Measurements from ENCODE around the gene RHBDL1.
"Not testable (repeated sequence)": the region's sequence is repeated elsewhere in the genome, so short reads cannot be mapped to it uniquely, and the experiment has no call there.

RHBDL1 gene

GRCh38 chr16:687499-687898 is 12.0 kb downstream of the RHBDL1 start:
- DNase-seq = no peak

DNA sequence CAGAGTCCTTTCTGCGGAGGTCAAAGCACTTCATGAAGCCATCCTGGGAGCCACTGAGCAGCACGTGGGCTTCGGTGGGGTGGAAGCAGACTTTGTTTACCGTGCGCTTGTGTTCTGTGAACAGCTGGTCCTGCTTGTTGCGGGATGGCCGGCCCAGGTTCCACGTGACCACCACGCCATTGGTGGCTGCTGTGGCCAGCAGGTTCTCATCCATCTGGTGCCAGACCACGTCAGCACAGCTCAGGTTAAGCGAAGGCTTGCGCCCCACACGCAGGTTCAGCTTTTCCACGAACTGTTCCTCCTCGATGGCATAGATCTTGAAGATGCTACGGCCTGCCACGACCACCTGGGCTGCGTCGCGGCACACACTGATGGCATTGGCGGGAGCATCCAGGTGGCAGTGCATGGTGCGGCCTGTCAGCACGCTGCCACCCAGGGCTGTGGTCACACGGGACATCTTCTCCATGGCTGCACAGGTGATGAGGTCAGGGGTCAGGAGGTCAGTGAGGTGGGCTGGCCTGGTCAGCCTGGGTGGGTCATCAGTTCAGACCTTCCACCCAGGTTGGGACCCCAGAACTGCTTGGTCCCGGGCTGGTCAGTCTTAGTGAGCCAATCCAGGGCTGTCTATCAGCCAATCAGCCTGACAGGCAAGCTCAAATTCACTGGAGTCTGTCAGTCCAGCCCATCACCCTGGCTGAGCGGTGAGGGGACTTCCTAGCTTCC is 13.9 kb downstream of the RHBDL1 start:
- DNase-seq = no peak

- DNase-seq = not testable (repeated sequence)
Measured at GRCh38 chr16:691242-691641, 15.8 kb downstream of the RHBDL1 start.

DNA sequence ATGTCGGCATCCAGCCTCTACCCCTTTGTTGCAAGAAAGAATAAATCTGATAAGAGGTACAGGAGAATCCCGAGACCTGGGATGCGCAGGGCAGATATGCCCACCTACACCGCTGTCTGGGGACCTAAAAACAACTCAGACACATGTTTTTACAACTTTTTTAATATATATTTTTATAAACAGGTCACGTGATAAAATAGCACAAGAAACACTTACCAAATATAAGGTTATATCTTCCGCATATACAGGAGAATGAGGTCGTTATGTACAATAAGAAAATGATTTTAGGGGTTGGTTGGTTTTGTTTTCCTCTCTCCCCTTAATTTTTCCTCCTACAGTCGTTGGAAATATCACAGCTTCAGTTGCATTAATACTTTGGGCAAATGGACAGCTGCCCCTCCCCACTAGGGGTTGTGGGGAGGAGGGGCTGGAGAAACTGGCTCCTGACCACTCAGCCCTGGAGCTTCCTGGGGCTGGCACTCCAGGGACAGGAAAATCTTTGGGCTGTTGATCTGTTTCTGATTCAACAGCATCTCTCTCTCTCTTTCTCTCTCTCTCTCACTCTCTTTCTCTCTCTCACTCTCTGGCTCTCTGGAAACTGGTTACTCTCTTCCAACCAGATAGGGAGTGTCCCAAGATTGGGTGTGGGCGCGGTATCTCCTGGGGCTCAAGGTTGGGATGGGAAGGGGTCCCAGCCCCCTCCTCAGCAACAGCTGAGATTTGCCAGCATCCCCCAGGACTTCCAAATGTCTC is 17.1 kb downstream of the RHBDL1 start:
- DNase-seq = no peak

DNA sequence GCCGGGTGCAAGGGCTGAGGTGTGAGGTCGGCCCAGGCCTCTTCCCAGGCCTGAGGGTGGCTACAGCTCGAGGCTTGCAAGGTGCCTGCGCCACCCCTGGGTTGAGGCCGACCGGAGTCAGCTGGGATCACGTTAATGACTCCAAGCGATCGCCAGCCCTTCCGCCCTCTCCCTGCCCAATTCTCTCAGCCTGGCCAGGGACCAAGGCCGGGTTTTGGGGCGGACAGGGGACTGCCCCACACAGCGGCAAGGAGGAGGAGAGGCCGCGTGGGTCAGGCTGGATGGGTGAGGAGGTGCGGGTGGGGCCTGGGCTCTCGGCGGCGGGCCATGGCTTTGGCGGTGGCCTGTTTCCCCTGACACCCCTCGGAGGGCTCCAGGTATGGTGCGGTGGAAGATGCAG is 17.9 kb downstream of the RHBDL1 start:
- DNase-seq = no peak

- DNase-seq = no peak
Measured at GRCh38 chr16:693766-694165, 18.3 kb downstream of the RHBDL1 start.

DNA sequence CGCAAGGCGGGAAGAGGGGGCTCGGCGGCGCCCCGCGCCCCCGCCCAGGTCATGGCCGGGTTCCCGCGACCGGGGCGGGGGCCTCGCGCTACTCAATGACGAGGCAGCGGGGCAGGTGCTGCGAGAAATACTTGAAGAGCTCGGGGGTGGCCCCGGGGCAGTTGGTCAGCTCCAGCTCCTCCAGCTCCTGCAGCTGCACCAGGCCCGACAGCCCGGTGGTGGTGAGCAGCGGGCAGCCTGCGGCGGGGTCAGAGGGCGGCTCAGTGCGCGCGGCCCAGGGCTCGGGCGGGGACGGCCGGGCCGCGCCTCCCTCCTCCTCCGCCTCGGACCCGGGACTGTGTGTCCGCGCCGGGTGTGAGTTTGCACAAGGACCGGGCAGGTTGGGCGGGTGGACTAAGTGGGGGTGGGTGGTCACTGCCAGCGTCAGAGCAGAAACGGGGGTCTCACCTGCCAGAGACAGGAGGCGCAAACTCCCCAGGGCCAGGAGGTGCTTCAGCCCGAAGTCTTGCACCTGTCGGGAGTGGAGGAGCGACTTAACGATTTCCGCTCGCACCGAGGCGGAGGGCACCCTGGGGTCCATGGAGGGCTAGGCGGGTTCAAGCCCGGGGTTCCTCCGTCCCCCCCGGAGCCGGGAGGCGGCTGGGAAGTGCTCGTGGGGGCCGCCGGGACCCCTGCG is 18.9 kb downstream of the RHBDL1 start:
- DNase-seq = peak; percentile 33

- no peak for DNase-seq
Measured at GRCh38 chr16:694863-695354, 19.4 kb downstream of the RHBDL1 start.

- peak; percentile 82 for DNase-seq
Measured at GRCh38 chr16:695355-696089, 20.1 kb downstream of the RHBDL1 start.

DNA sequence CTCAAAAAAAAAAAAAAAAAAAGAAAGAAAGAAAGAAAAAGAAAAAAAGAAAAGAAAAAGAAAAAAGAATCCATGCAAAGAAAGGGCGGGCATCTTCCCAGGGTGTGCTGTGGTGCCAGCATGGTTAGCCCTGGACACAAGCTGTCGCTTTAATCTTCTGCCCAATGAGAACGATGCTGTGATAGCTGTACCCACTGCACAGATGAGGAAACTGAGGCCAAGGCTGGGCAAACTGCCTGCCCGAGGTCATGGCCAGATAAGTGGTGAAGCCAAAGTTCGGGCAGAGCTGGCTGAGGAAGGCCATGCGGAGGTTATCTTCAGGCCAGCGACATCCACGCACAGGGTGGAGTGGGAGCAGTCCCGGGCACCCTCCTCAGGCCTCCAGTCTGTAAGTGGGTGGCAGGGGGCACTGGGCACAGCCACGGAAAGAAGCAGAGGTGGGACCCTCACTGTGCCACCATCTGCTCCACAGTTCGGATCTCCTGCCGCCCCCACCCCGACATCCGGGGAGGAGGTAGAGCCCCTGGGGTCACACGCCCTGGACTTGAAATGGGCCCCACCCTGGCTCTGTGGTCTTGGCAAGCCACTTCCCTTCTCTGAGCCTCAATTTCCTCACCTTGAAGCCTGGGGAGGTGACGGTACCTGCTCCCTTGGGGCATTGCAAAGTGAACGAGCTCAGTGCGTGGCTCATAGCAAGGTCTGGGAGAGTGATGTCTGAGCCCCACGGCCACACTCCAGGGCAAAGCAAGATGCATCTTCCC is 23.6 kb downstream of the RHBDL1 start:
- DNase-seq = no peak

DNA sequence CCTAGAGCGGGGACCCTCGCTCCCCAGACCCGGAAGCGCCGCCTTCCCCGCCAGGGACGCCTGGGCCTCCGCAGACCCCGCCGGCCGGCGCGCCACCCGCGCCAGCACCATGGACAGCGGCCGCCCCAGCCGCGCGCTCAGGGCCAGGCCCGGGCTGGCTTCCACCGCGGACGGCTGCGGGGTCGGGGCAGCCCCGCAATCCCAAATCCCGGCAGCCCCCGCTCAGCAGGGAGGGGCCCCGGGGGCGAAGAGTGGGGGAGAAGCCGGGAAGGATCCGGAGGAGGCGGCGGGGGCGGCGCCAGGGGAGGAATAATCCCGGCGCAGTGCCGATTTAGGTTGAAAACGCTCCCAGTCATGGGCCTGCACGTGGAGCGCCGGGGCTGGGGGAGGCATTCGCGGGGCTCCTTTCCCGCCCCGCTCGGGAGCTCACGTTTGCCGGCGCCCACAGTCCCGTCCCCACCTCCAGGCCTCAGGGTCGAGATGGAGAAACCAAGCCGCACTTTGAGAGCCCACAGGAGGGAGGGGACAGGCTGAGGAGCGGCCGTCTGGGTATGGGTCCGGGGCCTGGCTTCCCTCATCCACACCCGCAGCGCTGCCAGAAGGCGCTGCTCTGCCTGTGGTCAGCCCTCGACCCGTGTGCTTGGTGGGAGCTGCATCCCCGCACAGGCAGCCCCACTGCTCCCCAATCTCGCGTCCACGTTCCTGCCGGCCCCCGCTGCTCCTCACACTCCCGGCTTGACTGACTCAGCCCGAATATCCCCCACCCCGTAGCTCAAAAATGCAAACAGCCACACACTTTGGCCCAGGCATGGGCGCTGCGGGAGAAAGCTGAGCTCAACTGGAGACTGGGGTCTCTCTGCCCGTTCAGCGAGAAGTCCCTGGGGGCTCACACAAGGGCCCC is 25.5 kb downstream of the RHBDL1 start:
- DNase-seq = peak; percentile 65

- no peak for DNase-seq
Measured at GRCh38 chr16:702341-702740, 26.9 kb downstream of the RHBDL1 start.

DNA sequence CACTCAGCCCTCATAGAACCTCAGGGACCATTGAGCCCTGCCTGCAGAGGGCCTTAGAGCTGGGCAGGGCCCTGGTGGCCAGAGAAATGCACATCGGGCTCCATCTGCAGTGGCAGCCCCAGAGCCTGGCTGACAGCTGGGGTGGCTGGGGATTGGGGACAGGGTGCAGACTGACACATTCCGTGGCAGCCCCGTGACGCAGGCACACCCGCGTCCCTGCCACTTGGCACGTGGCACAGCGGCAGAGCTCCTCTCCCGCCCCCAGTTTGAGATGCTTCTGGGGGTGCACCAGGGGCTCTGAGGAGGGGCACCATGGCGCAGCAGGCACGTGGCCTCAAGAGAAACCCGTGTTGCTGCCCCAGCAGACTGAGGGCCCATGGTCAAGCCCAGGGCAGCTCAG is 27.9 kb downstream of the RHBDL1 start:
- no peak for DNase-seq

DNA sequence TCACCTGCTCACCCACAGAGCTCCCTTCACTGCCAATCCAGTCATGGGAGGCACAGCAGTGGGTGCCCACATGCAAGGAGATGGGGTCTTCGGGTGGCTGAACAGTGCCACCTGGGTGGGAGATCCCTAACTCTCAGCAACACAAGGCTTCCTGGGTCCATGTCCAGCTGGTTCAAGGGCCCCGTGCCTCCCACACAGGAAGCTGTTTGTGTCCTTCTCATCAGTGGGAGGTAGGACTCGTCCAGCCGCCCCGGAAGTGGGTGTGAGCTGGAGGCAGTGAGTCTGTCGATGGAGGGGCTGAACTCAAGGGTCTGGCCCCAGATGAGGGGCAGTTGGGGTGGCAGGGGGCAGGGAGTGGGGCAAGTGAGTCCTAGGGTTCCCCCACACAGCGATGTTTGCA is 28.6 kb downstream of the RHBDL1 start:
- no peak for DNase-seq

DNA sequence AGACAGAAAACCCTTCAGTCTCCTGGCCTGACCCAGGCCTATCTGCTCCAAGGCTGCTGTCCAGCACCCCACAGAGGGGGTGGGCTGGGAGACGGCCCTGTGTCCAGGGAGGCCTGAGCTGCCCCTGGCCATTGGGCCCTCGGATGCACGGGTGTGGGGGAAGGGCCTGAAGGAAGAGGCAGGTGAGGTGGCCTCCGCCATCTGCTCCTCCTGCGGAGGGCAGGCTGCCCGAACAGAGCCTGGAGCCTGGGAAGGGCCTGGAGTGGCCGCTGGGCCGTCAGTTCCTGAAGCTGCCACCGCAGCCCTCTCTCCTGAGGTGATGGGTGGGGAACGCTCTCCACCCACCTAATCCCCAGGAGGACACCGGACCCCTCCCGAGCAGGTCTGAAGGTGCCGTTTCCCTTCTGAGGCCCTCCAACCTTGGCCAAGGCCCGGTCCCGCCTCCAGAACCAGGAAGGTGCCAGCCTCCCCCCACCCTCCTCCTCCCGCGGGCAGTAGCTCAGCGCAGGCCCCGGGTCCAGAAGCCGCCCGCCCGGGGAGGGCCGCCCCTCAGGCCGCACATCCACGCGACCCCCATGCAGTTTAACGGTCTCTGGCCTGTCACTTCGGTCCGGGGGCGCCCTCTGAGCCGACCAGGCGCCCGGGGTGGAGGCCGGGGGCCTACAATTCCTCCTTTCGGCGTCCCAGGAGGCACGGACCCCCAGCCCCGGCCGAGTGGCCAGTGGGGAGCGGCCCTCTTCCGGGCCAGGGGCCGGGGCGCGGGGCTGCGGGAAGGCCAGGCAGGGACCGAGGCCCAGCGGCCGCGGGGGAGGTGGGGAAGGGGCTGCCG is 29.3 kb downstream of the RHBDL1 start:
- no peak for DNase-seq

DNA sequence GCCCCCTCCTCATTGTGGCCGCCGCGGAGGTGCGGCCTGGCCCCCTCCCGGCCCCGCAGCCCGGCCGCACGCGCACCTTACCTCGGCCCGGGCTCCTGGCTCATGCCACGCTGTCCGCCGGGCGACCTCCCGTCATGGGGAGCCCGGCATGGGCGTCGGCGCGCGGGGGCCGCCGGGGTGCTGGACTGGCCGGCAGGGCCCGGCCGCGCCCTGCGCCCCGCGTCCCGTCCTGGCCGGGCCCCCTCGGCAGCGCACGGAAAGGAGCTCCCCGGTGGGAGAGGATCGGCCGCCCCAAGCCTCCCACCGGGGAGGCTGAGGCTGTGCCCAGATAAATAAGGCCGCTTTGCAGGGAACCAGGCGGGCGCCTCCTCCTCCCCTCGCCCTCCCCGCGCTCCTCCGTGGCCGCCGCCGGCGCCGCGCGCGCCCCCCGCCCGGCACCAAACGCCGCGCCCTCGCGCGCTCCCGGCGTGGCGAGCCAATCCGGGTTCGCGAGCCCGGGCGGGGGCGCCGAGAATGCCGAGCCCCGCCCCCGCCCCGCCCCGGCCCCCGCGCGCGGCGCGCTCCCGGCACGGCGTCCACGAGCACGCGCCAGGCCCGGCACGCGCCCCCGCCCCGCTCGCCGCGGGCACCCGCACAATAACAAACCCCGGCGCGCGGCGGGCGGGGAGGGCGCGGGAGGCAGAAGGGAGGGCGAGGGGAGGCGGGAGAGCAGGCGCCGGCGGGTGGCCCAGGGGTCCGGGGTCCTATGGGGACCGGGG is 30.1 kb downstream of the RHBDL1 start, which contains the start of gene FBXL16:
TSS of gene FBXL16 (minus strand) at position 371 of the 758 bp plus-strand sequence. CDS start 8,396 bp downstream, outside the sequence.
- DNase-seq = no peak

DNA sequence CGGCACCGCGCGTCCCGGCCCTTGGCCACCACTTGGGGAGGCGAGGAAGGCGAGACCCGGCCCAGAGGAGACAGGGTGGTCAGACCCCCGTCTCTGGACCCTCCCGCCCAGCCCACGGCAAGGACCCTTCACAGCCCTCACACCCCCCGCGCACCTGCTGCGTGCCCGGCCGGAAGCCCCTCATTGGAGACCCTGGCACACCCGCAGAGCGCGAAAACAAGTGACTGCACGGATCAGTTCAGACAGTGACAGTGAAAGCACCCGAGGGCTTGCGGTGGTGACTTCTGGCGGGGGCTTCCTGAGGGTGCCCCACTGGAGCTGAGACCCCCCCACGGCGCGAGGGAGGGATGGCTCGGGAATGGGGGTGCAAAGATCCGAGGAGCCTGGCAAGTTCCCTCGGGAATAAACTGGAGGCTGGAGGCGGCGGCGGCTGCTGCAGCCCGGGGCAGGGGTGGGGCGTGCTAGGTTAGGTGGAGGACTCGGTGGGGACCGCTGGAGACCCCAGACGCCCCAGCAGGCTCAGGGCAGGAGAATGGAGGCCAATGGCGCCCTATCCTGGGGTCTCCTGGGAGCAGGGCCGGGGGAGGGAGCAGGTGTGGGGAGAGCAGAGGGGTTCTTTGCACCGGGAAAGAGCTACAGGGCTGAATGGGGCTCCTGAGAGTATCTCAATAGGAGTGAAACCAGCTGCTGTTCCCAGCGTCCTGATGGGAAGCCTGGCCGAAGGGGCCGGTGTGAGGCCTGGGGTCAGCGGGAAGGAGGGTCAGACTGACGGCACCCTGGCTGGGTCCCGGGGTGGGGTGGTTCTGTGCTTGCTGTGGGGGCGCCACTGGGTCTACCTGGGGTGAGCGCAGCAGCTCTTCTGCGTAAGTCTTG is 31.0 kb downstream of the RHBDL1 start:
- no peak for DNase-seq

DNA sequence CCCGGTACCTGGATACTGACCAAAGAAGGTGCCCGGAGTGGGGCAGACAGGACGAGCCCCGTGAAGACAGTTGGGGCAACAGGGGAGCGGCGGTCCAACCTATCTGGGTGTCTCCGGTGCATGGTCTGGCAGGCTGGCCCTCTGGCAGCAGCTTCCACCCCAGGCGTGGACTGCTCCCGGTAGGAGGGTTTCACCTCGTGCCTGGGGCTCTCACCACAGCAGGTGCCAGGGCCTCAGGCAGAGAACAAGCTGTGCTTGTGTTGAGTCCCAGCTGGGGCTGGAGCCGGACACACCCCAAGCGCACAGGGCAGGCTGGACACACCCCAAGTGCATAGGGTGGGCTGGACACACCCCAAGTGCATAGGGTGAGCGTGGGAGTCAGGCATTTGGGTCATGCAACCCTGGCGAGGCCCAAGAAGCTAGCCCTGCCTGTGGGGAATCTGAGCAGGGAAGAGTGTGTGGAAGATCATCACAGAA is 31.6 kb downstream of the RHBDL1 start:
- DNase-seq = no peak

Data from CD4-positive, alpha-beta T cell treated with Interleukin-17A for 4 hours (primary cell).